Measurements from ENCODE around the gene ABLIM1.

GRCh38 chr10:114616516-114616915 lies 41.6 kb downstream of the ABLIM1 start:
- TF ChIP-seq, protein P1, sequence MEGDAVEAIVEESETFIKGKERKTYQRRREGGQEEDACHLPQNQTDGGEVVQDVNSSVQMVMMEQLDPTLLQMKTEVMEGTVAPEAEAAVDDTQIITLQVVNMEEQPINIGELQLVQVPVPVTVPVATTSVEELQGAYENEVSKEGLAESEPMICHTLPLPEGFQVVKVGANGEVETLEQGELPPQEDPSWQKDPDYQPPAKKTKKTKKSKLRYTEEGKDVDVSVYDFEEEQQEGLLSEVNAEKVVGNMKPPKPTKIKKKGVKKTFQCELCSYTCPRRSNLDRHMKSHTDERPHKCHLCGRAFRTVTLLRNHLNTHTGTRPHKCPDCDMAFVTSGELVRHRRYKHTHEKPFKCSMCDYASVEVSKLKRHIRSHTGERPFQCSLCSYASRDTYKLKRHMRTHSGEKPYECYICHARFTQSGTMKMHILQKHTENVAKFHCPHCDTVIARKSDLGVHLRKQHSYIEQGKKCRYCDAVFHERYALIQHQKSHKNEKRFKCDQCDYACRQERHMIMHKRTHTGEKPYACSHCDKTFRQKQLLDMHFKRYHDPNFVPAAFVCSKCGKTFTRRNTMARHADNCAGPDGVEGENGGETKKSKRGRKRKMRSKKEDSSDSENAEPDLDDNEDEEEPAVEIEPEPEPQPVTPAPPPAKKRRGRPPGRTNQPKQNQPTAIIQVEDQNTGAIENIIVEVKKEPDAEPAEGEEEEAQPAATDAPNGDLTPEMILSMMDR (IDR thresholded peaks at IDR 0.05), result no peak
- no peak for TF ChIP-seq EP300 (IDR thresholded peaks at IDR 0.05)

All from esophagus muscularis mucosa (tissue), 3 donors.